Urothelium cell line (cell line): ENCODE measurements around the gene MAS1.
A peak's percentile ranks its signal among the peaks of the same experiment; 100 is the strongest.

Experiments
- DNase-seq: peaks from one replicate; pipeline ENCODE4 v3.0.0; 2011; ENCODE audit warnings: low spot score, mixed read lengths
- FAIRE-seq: peaks from 2 replicates; lab custom pipeline; 2011; peaks lifted over from hg19 to GRCh38; lab: Jason Lieb, UNC

The MAS1 gene

DNA sequence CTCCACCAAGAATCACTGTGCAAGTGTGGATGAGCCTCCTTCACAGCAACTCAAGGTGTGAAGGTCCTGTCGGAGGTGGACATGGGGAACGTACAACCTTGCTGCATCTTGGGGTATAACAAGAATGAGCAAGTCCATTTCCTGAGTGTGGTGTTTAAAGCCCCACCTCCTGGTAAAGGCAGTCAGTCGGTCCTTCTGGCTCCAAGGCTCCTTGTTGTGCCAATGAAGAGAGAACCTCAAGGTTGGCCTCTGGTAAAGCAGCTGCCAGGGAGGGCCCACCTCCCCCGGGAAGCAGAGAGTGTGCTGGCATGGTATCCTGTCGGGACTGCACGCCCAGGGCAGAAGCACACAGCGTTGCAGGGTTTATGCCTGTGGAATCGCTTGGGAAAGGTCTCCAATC is 12.4 kb upstream of the MAS1 start:
- DNase-seq (no peak), FAIRE-seq (peak; percentile 67)

DNA sequence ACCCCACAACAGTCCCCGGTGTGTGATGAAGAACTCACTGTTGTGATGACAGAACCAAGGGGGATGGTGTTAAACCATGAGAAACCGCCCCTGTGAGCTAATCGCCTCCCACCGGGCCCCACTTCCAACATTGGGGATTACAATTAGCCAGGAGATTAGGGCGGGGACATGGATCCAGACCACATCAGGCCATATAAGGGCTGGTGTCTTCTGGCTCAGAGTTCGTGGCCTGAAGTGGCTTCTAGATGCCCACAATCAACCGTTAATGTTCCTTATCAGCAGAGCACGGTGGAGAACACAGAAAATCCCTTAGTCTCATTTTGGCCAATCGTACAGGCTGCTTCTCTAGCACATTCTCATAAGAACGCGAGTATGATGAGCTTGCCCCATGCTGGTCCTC is 10.9 kb upstream of the MAS1 start:
- FAIRE-seq = no peak
- no peak for DNase-seq

DNA sequence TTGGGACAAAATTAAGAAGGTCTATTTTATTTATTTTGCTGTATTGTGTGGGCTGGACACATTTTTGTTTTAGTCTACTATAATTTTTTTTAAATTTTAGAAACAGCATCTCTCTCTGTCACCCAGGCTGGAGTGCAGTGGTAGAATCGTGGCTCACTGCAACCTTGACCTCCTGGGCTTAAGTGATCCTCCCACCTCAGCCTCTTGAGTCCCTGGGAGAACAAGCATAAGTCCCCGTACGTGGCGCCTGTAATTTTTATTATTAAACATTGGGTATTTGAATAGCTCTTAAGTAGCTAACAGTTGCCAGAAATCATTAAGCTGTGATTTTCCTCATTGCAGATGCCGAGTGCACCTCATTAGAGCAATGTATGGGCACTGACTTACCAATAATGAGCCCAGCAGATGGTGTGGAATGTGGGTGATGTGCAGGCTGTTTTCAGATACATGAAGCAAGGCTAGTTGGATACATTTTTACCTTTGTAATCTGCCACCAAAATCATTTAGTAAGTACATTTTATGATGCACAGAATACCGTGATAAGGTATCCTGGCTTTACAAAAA is 10.3 kb upstream of the MAS1 start:
- no peak for DNase-seq
- no peak for FAIRE-seq

DNA sequence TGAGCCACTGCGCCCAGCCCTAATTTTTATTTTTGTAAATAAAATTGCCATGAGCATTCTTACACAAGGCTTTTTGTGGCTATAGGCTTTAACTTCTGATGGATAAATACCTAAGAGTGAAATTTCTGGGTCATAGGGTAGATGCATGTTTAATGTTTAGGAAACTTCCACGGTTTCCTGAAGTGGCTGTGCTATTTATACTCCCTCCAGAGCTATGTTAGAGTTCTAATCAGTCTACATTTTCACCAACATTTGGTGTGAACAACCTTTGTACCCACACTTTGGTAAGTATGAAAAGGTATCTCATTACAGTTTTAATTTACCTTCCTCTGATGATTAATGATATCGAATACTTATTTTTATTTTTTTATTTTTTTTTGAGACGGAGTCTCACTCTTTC is 6.1 kb upstream of the MAS1 start:
- FAIRE-seq (no peak), DNase-seq (no peak)

DNA sequence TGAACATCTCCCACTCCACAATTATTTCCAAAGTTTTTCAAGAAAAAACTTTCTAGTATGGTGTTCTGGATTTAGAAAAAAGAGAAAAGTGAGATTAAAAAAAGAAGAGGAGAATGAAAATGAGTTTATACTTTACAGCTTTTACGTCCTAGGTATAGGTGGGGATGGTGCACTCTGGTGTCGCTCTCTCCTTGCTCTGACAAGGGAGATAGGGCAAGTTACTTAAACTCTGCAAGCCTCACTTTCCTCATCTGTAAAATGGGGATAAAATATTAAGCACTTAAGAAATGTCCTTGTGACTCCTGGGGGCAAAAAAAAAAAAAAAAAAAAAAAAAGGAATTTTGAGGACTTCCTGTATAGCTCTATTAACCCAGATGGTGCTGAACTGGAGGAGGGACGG is 4.5 kb upstream of the MAS1 start:
- FAIRE-seq (no peak), DNase-seq (no peak)

DNA sequence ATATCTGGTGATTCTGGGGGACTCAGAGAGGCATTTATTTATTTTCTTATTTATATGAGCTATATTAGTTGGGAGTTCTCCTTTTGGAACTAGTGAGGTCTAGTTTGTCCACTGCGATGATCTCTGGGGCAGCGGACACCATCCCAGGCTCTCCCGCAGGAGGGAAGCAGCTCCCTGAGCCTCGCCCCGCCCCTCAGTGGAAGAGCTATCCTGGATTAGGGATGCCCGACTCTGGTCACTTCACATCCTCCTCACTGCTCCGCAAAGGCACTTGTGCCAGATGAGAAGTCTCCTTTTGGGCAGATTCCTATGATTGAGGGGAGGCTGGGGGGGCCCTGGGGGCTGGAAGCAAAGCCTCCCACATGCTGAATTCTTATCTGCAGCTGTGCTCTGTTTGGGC is 3.6 kb upstream of the MAS1 start:
- FAIRE-seq = no peak
- DNase-seq = no peak

DNA sequence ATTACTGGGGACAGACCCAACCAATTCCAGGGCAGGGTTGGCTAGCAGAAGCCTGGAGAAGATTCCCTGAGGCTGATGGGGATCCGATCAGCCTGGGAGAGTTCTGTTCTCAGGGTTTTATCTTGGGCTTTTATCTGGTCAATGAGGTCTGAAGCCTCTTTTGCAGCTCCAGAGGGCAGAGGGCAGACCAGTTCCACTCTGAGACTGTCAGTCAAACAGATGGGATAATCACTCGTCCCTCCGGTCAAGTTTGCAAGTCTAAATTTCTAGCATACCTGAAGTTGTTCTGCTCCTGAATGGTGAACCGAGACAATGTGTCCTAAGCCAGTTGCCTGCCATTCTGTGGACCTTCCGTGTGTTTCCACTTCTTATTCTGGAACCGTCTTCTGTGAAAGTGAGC is 3.0 kb upstream of the MAS1 start:
- DNase-seq (no peak), FAIRE-seq (no peak)

DNA sequence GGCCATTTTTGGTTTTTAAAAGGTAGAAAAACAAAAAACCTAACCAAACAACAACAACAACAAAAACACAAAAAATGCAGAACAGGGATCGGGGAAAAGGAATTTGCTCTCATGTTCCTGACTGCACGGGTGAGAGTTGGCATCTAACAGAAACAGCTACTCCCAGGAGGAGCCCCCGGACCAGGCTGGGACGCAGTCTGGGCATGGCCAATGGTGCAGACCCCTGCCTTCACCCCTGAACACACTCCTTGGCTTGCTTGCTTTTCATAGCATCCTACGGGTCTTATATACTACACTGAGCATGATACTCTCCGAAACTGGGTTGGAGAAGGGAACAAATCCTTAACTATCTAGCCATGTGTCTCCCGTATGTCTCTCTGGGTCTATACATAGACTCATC is 587 bp upstream of the MAS1 start:
- FAIRE-seq (no peak), DNase-seq (no peak)

DNA sequence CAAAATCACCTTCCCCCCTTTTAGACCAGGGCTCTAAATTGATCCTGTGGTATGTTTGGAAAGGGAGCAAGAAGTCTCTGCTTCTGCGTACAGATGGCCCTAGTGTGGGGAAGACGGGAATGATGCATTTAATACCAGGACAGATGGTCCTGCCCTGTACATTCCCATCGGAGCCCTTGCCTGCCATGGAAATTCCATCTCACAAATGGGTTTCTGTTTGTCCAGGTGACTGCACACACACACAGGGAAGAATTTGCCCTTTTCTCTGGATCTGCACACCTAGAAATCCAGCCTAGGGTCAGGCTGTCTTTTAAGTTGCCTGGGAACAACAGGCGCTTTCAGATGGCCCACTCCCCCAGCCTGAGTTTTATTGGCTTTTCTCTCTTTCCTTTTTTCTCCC is 1.3 kb downstream of the MAS1 start:
- no peak for DNase-seq
- no peak for FAIRE-seq

DNA sequence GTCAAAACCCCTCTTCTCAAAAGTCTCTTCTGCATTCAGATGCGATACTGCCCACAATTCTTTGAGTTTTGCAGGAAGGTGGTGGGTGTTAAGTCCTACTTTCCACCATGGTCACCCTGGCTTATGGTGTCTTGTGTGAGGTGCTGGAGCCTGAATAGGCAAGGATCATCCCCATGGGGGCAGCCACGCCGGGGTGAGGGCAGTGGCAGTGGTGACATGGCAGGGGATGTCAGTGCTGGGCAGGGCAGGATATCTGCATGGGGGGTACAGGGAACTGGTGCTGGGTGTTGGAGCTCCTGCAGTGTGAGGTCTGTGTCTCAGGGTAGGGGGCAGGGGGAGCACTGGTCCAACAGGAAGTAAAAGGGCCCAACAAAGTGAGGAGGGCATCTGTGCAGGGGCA is 2.3 kb downstream of the MAS1 start:
- FAIRE-seq = no peak

DNA sequence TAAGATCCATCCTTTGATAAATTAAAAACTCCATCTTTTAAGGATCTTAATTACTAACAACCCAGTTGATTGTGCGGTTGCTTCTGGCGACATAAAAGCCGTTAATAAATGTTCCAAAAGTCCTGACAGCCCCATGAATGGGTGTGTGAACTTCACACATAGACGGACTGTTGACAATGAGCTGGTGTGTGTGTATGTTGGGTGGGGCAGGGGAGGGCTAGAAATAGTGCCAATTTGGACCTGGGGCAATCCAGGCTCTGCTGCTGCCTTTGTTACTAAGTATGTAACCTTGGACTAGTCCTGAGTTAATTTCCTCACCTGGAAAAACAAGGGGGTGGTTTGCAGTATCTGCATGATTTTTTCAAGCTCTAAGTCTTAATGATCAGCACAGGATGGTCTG is 4.2 kb downstream of the MAS1 start:
- FAIRE-seq = no peak
- DNase-seq = no peak

More for the DNA sequence above, 2.3 kb downstream of the MAS1 start:
- DNase-seq = no peak

DNA sequence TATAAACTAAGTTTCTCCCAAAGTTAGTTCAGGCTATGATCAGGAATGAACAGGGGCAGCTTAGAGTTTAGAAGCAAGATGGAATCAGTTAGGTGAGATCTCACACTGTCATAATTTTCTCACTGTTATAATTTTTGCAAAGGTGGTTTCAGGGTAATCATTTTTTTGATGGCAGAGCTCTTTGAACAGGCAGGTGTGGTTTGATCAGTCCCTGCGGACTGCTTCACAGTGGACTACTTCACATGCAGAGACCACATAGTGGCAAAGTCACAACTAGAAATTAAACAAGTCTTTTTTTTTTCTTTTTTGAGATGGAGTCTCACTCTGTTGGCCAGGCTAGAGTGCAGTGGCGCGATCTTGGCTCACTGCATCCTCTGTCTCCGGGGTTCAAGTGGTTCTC is 6.8 kb downstream of the MAS1 start:
- FAIRE-seq (no peak), DNase-seq (no peak)

DNA sequence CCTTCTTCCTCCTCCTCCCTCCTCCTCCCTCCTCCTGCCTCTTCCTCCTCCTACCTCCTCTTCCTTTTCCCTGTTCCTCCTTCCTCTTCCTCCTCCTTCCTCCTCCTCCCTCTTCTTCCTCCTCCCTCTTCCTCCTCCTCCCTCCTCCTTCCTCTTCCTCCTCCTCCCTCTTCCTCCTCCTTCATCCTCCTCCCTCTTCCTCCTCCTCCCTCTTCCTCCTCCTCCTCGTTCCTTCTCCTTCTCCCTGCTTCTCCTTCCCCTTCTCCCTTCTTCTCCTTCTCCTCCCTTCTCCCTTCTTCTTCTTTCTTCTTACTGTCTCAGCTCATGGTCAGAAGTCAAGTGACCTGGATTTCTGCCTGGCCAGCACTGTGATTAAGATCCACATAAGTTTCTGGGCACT is 7.7 kb downstream of the MAS1 start:
- DNase-seq = no peak
- FAIRE-seq = no peak

DNA sequence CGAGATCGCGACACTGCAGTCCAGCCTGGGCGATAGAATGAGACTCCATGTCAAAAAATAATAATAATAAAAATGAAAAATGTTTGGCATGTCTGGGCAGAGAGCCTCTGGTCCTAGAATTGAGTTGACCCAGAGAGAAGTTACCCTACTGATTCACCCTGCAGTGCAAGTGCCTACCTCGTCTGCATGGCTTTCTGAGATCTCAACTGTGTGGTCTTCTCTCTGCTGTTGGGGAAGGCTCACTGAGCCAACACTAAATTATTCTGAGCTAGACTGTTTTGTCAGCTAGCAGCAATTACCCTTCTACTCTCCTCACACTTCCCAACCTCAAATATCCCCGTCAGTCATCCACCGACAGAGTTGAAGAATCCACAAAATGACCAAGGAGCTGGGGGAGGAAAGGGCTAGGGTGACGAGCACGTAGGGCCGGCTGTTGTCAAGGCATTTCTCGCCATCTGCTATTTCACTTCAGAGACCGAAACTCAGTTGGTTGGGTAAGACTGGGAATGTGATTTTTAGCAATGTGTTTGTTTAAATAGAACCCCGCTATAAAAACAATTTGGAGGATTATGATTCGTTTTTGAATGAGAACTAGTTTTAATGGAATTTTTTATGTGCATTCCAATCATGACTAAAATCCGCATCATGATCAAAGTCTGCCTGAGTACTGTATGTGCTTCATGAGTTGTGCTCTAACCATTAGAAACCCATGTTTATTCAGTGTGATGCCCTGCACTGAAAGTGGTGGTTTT is 9.4 kb downstream of the MAS1 start:
- FAIRE-seq (no peak), DNase-seq (peak; percentile 54)

DNA sequence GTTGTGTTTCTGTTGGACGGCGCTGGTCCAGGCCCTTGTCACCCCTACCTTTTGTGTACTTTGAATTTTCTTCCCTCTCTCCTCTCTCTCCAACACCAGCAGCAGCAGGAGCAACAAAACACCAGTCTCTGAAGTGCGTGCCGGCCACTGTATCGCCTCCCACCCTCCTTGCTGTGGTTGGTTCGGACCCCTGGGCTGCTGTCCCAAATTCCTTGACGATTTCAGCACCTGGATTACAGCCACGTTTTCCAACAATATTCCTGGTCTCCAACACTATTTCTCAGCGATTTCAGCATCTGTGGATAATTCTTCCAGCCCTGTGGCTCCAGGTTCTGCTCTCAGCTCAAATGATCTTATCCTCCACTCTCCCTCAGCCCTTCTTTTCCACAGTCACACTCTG is 11.8 kb downstream of the MAS1 start:
- no peak for DNase-seq
- FAIRE-seq = no peak

DNA sequence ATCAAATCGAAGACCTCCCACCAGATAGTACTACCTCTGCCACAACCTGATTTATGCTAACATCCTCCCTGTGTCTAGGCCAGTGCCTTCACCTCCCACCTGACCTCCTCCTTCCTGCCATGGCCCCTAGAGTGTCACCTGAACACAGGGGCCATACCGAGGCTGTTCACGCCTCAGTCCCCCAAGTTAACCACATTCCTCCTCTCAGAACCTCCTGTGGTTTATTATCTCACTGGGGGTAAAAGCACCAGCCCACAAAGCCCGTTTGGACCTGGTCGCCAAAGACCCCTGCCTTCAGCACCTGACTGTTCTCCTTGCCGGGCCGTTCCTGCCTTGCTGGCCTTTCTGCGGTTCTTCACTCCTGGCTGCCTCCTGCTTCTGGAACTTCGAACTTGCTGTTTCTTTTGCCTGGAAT is 13.7 kb downstream of the MAS1 start:
- FAIRE-seq (no peak), DNase-seq (no peak)

DNA sequence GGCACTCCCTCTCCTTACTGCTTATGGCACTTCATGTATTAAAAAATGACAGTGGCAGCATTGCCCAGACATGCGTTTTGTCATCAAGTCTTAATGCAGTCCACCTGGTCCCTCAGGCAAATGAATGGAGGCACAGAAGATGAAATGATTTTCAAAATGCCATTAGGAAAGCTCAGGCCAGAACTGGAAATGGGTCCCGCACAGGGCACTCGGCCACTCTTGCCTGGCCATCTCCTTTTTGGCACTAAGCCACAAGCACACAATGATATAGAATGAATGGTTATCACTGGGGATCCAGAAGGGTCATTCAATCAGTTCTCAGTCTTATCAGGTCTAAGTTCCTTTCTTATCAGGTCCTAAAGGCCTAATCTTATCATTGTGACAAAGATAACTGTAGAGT is 15.6 kb downstream of the MAS1 start:
- no peak for FAIRE-seq
- DNase-seq = no peak

DNA sequence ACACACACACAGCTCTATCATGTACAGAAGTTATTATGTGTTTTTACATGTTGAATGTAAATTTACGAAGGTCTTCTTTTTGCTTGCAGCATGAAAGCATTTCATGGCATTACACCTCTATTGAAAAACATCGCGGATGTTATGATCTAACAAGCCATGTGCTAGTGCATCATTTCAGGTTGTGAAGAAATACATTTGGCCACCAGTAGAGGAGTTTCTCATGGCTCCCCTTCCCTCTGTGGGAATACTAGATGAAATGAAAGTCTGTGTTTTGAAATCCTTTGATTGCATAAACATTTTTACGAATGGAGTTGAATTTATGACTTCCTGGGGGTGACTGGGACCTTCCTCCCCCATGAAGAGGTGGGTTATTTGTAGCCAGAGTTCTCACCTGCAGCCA is 17.7 kb downstream of the MAS1 start:
- DNase-seq = no peak
- no peak for FAIRE-seq

DNA sequence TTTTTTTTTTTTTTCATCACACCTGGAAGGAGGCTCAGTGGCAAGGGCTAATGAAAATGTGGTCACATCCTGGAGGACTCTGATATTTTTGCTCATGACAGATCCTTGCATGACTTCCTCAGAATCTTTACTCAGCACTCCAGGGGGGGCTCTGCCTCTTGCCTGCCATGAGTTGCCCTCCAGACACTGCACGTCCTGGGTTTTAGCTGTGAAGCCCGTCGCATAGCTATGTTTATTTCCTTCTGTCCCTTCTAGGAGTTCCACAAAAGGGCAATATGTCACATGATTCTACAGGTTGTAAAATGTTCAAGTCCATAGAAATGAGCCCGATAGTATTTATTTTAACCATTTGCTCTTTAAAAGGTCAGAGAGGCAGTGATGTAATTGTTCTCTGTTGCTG is 18.2 kb downstream of the MAS1 start:
- FAIRE-seq (no peak), DNase-seq (no peak)

DNA sequence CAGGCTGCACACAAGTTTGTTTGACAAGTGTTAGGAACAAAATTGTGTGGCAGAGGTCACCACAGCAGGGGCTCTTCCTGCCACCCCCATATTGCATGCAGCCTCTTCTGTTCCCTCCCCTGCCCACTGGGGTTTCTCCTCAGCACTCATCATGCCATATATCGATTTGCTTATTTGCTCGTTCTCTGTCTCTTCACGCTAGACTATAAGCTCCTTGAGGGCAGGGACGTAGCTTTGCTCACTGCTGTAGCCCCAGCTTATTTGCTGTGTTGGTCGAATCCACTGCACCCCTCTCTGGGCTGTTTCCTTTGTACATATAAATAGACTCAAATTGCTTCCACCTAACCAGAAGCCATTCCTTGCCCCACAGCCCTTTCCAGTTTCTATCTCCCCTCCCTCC is 19.6 kb downstream of the MAS1 start:
- DNase-seq (no peak), FAIRE-seq (no peak)

DNA sequence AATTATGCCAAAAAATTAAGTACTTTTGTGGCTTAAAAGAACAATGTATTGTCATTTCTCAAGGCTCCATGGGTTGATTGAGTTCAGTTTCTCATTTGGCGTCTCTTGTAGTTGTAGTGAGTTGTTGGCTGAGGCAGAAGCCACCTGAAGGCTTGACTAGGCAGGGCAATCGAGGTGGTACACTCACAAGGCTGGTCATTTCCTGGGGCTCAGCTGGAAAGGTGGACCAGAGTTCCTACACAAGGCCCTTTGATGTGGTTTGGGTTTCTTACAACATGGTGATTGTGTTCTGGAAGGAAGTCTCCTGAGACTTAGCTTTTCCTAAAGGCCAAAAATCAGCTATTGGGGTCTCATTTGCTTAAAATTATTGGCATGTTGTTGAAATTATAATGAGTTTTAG is 22.6 kb downstream of the MAS1 start:
- no peak for DNase-seq
- no peak for FAIRE-seq

DNA sequence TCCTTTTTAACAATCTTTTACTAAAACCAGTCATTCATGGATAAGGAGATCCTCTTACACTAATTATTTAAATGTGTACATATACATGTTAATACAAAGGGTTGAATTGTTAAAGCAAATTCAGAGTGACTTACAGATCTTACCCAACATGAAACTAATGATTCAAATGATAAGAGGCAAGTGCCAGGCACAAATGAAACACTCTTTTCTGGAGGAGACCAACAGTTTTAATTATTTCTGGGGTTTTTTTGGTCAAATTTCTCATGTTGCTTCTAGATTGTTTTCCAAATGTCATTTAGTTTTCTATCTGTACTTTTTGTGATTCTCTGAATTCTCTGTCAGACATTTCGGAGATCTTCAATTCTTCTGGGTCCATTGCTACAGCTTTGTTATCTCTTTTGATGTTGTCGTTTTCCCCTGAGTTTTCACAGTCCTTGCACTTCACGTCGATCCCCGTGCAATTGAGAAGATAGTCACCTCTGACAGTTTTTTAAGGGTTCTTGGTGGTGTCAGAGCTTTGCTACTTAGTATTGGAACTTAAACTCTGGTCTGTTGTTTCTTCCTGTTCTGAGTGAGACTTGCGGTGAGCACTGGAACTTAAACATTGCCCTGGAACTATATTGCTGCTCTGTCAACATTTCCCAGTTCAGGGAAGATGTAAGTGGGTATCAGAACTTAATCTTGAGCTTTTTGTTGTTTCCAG is 23.2 kb downstream of the MAS1 start:
- no peak for DNase-seq
- no peak for FAIRE-seq

DNA sequence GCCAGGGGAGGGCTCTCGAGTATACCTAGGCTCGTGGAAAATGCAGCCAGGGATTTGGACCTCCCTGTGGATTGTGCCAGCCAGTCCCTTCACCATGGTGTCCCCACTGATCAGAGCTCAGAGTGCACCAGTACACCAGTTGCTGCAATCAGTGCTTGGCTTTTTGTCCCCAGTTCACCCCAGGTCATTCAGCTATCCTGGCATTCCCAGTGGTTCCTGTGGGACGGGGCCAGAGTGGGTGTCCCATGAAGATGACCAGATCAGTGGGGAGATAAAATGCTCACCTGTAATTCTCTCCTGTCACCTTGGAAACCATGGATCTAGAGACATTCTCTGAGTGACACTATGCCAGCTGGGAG is 23.8 kb downstream of the MAS1 start:
- no peak for FAIRE-seq
- DNase-seq = no peak
